KMS-11 (cell line): ENCODE measurements around the gene KDM3A.

Experiments
- H2AFZ ChIP-seq: fragments of 200-600 bp; sonication (generic); 2 replicates; pipeline ENCODE4 v1.6.1; 2016; ENCODE audit warnings: antibody characterized with exemption, mixed run types, low read depth
- H3K27ac ChIP-seq: fragments of 200-600 bp; sonication (generic); 2 replicates; pipeline ENCODE4 v1.6.1; 2016; ENCODE audit warnings: mild to moderate bottlenecking, mixed run types
- H3K27me3 ChIP-seq: fragments of 200-600 bp; sonication (generic); 2 replicates; pipeline ENCODE4 v1.6.1; 2017; ENCODE audit warnings: mild to moderate bottlenecking, low read depth, mixed run types, moderate library complexity; ENCODE audit not compliant: insufficient read depth
- H3K36me3 ChIP-seq: fragments of 200-600 bp; sonication (generic); 2 replicates; pipeline ENCODE4 v1.6.1; 2017; ENCODE audit warnings: mild to moderate bottlenecking, mixed run types; ENCODE audit not compliant: insufficient read depth
- H3K4me1 ChIP-seq: fragments of 200-600 bp; sonication (generic); 2 replicates; pipeline ENCODE4 v1.6.1; 2016; ENCODE audit warnings: mild to moderate bottlenecking, low read depth, mixed run types; ENCODE audit not compliant: poor library complexity, severe bottlenecking
- H3K4me2 ChIP-seq: fragments of 200-600 bp; sonication (generic); 2 replicates; pipeline ENCODE4 v1.7.0; 2016; ENCODE audit warnings: mild to moderate bottlenecking, mixed run types
- H3K4me3 ChIP-seq: fragments of 200-600 bp; sonication (generic); IDR thresholded peaks from 2 replicates; pipeline ENCODE4 v1.6.1; 2017; ENCODE audit warnings: low read depth, low read length, mixed read lengths; ENCODE audit not compliant: insufficient read depth
- H3K79me2 ChIP-seq: fragments of 200-600 bp; sonication (generic); 2 replicates; pipeline ENCODE4 v1.6.1; 2016; ENCODE audit warnings: low read depth, mixed run types; ENCODE audit not compliant: insufficient read depth
- H3K9ac ChIP-seq: fragments of 200-600 bp; sonication (generic); 2 replicates; pipeline ENCODE4 v1.6.1; 2016; ENCODE audit warnings: mild to moderate bottlenecking, mixed run types
- H4K20me1 ChIP-seq: fragments of 200-600 bp; sonication (generic); 2 replicates; pipeline ENCODE4 v1.6.1; 2016; ENCODE audit warnings: mild to moderate bottlenecking, mixed run types; ENCODE audit not compliant: insufficient read depth
- TF ChIP-seq, protein P1 (sequence below): fragments of 200-600 bp; sonication (generic); conservative IDR thresholded peaks from 2 replicates; pipeline ENCODE4 v1.6.1; 2017; ENCODE audit warnings: low read depth, mild to moderate bottlenecking, antibody characterized with exemption, low read length, moderate library complexity, mixed read lengths

KDM3A gene

DNA sequence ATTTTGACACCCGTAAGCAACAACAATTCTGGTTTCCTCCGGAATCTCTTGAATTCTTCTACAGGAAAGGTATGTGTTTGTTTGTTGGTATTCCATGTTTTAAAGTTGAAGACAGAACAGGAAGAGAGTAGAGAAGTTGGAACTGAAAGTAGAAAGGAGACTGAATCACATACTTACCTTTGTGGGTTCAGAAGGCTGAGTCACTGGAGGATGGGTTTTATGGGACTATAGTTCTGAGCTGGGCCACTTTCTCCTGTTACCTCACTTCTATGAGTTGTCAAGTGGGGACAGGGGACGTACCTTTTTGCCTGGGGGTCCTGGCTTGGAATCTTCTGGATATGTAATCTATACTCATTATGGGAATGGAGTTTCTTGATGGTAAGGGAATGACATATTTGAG, 40.9 kb downstream of the KDM3A start:
- H4K20me1 ChIP-seq: no peaks in the 10 kb centered on the region
- peaks cover 7% of the 10 kb centered on the region; the same call in 1 of the 2 replicates for H3K36me3 ChIP-seq
- H3K79me2 ChIP-seq: no peaks in the 10 kb centered on the region
- H3K4me2 ChIP-seq: no peak overlapping the region
- no peak overlapping the region for H3K9ac ChIP-seq
- TF ChIP-seq, protein P1, sequence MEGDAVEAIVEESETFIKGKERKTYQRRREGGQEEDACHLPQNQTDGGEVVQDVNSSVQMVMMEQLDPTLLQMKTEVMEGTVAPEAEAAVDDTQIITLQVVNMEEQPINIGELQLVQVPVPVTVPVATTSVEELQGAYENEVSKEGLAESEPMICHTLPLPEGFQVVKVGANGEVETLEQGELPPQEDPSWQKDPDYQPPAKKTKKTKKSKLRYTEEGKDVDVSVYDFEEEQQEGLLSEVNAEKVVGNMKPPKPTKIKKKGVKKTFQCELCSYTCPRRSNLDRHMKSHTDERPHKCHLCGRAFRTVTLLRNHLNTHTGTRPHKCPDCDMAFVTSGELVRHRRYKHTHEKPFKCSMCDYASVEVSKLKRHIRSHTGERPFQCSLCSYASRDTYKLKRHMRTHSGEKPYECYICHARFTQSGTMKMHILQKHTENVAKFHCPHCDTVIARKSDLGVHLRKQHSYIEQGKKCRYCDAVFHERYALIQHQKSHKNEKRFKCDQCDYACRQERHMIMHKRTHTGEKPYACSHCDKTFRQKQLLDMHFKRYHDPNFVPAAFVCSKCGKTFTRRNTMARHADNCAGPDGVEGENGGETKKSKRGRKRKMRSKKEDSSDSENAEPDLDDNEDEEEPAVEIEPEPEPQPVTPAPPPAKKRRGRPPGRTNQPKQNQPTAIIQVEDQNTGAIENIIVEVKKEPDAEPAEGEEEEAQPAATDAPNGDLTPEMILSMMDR: no peak
- no peak overlapping the region for H2AFZ ChIP-seq
- H3K4me3 ChIP-seq: no peak overlapping the region
- H3K27me3 ChIP-seq: no peaks in the 10 kb centered on the region
- H3K4me1 ChIP-seq: no peaks in the 10 kb centered on the region
- no peak overlapping the region for H3K27ac ChIP-seq

DNA sequence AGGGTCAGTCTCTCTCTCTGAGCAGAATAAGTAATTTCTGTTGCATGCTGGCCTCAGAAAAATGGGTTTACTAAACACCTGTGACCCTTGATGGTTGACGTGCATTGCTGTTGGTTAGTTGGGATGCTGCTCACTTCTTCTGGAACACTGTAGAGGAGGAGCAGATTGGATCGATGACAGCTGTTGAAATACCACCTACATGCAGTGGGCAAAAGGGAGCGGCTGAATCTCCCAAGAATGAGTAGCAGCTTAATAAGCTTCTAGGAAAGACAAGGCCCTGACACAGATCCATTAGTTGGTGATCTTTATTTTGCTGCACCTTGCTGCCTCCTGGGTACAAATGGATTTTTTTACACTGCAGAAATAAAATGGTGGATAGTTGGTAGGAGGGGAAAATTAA, 43.2 kb downstream of the KDM3A start:
- H3K36me3 ChIP-seq: peaks cover 7% of the 10 kb centered on the region; the same call in 1 of the 2 replicates
- TF ChIP-seq, protein P1: no peak
- no peak overlapping the region for H3K27ac ChIP-seq
- H3K4me1 ChIP-seq: no peaks in the 10 kb centered on the region
- H3K9ac ChIP-seq: no peak overlapping the region
- H4K20me1 ChIP-seq: no peaks in the 10 kb centered on the region
- H3K79me2 ChIP-seq: no peaks in the 10 kb centered on the region
- H2AFZ ChIP-seq: no peak overlapping the region
- H3K4me2 ChIP-seq: no peak overlapping the region
- no peak overlapping the region for H3K4me3 ChIP-seq
- H3K27me3 ChIP-seq: no peaks in the 10 kb centered on the region

DNA sequence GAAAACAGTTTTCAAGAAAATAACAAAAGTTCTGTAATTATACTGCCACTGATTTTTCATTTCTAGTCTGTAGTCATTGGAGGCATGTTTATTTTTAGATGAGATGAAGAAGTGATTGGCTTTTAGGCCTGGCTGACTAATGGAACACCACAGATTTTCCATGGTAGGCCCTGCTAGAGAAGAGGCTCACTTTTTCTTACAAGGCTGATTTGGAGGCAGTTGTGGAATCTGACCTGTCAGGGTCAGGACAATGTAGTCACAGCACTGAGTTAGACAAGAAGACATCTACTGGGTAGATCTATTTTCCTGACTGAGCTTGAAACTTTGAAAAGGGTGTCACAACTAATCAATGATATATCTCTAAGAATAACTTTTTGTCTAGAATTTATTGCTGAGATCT, 43.9 kb downstream of the KDM3A start:
- Histone ChIP-seq H3K4me2 (no peak overlapping the region), H3K9ac (no peak overlapping the region), H3K79me2 (no peaks in the 10 kb centered on the region), H2AFZ (no peak overlapping the region), H3K36me3 (peaks cover 7% of the 10 kb centered on the region; the same call in 1 of the 2 replicates), H3K4me1 (no peaks in the 10 kb centered on the region), H3K27me3 (no peaks in the 10 kb centered on the region), H3K27ac (no peak overlapping the region), H3K4me3 (no peak overlapping the region), H4K20me1 (no peaks in the 10 kb centered on the region)
- TF ChIP-seq, protein P1: no peak

DNA sequence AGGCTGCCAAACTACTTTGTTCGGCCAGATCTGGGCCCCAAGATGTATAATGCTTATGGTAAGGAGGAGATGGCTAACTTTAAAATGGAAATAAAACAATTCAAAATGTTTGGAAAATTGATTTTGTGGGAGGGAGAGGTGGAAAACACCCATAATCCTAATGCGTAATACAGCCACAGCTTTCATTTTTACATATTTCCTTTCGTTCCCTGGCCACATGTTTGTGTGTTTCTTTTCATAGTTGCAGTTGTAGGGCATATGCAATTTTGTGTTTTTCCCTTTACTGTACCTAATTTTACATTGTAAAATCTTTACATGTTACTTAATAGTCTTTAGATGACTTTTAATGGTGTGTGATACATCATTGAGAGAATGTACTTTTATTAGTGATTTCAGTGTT, 44.6 kb downstream of the KDM3A start:
- H3K27me3 ChIP-seq: no peaks in the 10 kb centered on the region
- no peaks in the 10 kb centered on the region for H3K4me1 ChIP-seq
- H2AFZ ChIP-seq: no peak overlapping the region
- H3K4me2 ChIP-seq: no peak overlapping the region
- no peak overlapping the region for H3K27ac ChIP-seq
- peaks cover 11% of the 10 kb centered on the region; the same call in 1 of the 2 replicates for H3K36me3 ChIP-seq
- H4K20me1 ChIP-seq: no peaks in the 10 kb centered on the region
- no peaks in the 10 kb centered on the region for H3K79me2 ChIP-seq
- TF ChIP-seq, protein P1: no peak
- H3K4me3 ChIP-seq: no peak overlapping the region
- H3K9ac ChIP-seq: no peak overlapping the region
